ENCODE measurements around the gene PPIG. TPM values are rescaled to one million over a fixed set of nuclear protein-coding genes. Genes with fewer than 3 reads are reported as not detected.

PPIG gene
- 22.9 and 23.6 TPM in 2 replicates for total RNA-seq

GRCh38 chr2:169584005-169584877, at the start of gene PPIG:
PPIG (plus strand) TSS chr2:169584351; CDS start chr2:169604042, 19,691 bp downstream.

GRCh38 chr2:169573160-169573973, 10.8 kb upstream of the PPIG start, which contains the start of gene FASTKD1:
FASTKD1 (minus strand) TSS chr2:169573865; CDS start chr2:169572029, 1,836 bp downstream.

Other genes starting within 250 kb of the PPIG start
- not detected in 2 replicates for gene LRP2, start 221.8 kb upstream of the PPIG start, total RNA-seq
- 5.1 and 6.7 TPM in 2 replicates for gene BBS5, start 104.9 kb upstream of the PPIG start, total RNA-seq
- gene KLHL41, start 74.6 kb upstream of the PPIG start, total RNA-seq, result 1.00 and 1.7 TPM in 2 replicates
- 4.6 and 9.0 TPM in 2 replicates for gene FASTKD1, start 10.5 kb upstream of the PPIG start, total RNA-seq
- gene CFAP210, start 110.1 kb downstream of the PPIG start, total RNA-seq, result 0.12 TPM in 1 of 2 replicates, not detected in the other
- gene PHOSPHO2, start 110.1 kb downstream of the PPIG start, total RNA-seq, result 1.1 and 3.9 TPM in 2 replicates
- 0.50 and 6.8 TPM in 2 replicates for gene KLHL23, start 149.5 kb downstream of the PPIG start, total RNA-seq
- 83.1 and 98.1 TPM in 2 replicates for gene SSB, start 214.5 kb downstream of the PPIG start, total RNA-seq
- 27.6 and 32.0 TPM in 2 replicates for gene METTL5, start 240.6 kb downstream of the PPIG start, total RNA-seq
- gene UBR3, start 243.1 kb downstream of the PPIG start, total RNA-seq, result 20.6 and 23.8 TPM in 2 replicates

Measured in cardiac ventricle fibroblast (primary cell).